K562 (cell line): ENCODE results near the gene ALDOC. TPM values are rescaled to one million over a fixed set of nuclear protein-coding genes. Genes with fewer than 3 reads are reported as not detected.

Experiments
- BCL6 ChIP-seq: fragments of 250-450 bp; sonication (Bioruptor Pico); IDR thresholded peaks from 2 replicates; pipeline ENCODE4 v1.4.0; 2020
- CGGBP1 ChIP-seq: fragments of 250-450 bp; sonication (Bioruptor Pico); IDR thresholded peaks from 2 replicates; pipeline ENCODE4 v1.9.0; 2021; ENCODE audit warnings: mild to moderate bottlenecking
- CTBP1 ChIP-seq: fragments of 450-650 bp; IDR thresholded peaks from 2 replicates; pipeline ENCODE4 v1.6.1; 2016; ENCODE audit warnings: borderline replicate concordance
- ETS1 ChIP-seq: conservative IDR thresholded peaks from 2 replicates; pipeline ENCODE4 v1.6.1; 2011; ENCODE audit warnings: low read depth, mild to moderate bottlenecking, low read length; ENCODE audit not compliant: control insufficient read depth
- FOXP1 ChIP-seq: sonication (generic); formaldehyde crosslinking; IDR thresholded peaks from 2 replicates; pipeline ENCODE4 v1.8.0; 2022; ENCODE audit warnings: mild to moderate bottlenecking, missing genetic modification reagents
- MCM3 ChIP-seq: fragments of 450-650 bp; IDR thresholded peaks from 2 replicates; pipeline ENCODE4 v1.6.1; 2016
- OTX1 ChIP-seq: fragments of 450-650 bp; formaldehyde crosslinking; IDR thresholded peaks from 2 replicates; pipeline ENCODE4 v1.4.0; 2022; ENCODE audit warnings: mild to moderate bottlenecking
- PATZ1 ChIP-seq: fragments of 250-450 bp; sonication (Bioruptor Pico); IDR thresholded peaks from 2 replicates; pipeline ENCODE4 v1.5.0; 2020; ENCODE audit warnings: mild to moderate bottlenecking, borderline replicate concordance
- SP2 ChIP-seq: IDR thresholded peaks from 2 replicates; pipeline ENCODE4 v1.6.1; 2011; ENCODE audit warnings: mild to moderate bottlenecking, low read depth, low read length, moderate library complexity; ENCODE audit not compliant: poor library complexity, severe bottlenecking; ENCODE audit errors: extremely low read depth
- SREBF1 ChIP-seq: fragments of 150-350 bp; IDR thresholded peaks from 2 replicates; pipeline ENCODE4 v1.6.1; 2014; ENCODE audit warnings: antibody characterized with exemption, low read depth, low read length, borderline replicate concordance
- ZNF124 ChIP-seq: sonication (generic); formaldehyde crosslinking; IDR thresholded peaks from 2 replicates; pipeline ENCODE4 v1.8.1; 2022; ENCODE audit warnings: missing genetic modification reagents
- ZNF586 ChIP-seq: fragments of 450-650 bp; formaldehyde crosslinking; conservative IDR thresholded peaks from 2 replicates; pipeline ENCODE4 v1.4.0; 2020; ENCODE audit warnings: mild to moderate bottlenecking, moderate library complexity
- ZNF766 ChIP-seq: fragments of 200-800 bp; sonication (Bioruptor generic); conservative IDR thresholded peaks from 2 replicates; pipeline ENCODE4 v1.6.1; 2016; ENCODE audit warnings: missing genetic modification characterization, missing compliant biosample characterization
- polyA plus RNA-seq, 8 experiments: library from polyadenylated mRNA; depleted of rRNA in 4 of 8; stranded (reverse) in 5 of 8; unstranded in 3 of 8; fragments of >200 nt; fragmentation: Nextera tagmentation in 2 of 8; fragmentation: Illumina TruSeq in 1 of 8; extraction: Ambion mirVana in 2 of 8; extraction: Trizol in 1 of 8; gene quantifications; 2 replicates each; pipeline versions ENCODE4 v1.2.1 to v1.2.3, GENCODE V29; 2011 to 2014; ENCODE audit warnings: inconsistent platforms in 1 of 8, missing spikeins in 1 of 8
- total RNA-seq, 7 experiments: library from RNA; depleted of rRNA in 6 of 7; stranded (reverse); fragments of >200 nt in 6 of 7; fragmentation: Illumina TruSeq in 2 of 7; extraction: Trizol in 2 of 7; gene quantifications; 2 replicates each; pipeline versions ENCODE4 v1.2.1 to v1.2.3, GENCODE V29; 2011 to 2021; ENCODE audit warnings: low replicate concordance in 1 of 7
- TF ChIP-seq, protein P1 (sequence below): sonication (generic); formaldehyde crosslinking; IDR thresholded peaks from 2 replicates; pipeline ENCODE4 v1.8.0; 2023; ENCODE audit warnings: mild to moderate bottlenecking, missing genetic modification reagents
- TF ChIP-seq, protein P2 (sequence below): fragments of 450-650 bp; IDR thresholded peaks from one replicate; pipeline ENCODE4 v1.6.1; 2018; ENCODE audit warnings: mild to moderate bottlenecking, moderate library complexity; ENCODE audit not compliant: partially characterized antibody
- TF ChIP-seq, protein P3 (sequence below): sonication (generic); formaldehyde crosslinking; IDR thresholded peaks from 2 replicates; pipeline ENCODE4 v1.8.0; 2022; ENCODE audit warnings: mild to moderate bottlenecking, missing genetic modification reagents, borderline replicate concordance

The ALDOC gene
- total and polyA plus RNA-seq, 9 of the 15 experiments (the other 6 are each of a cell fraction or from before 2014, with no cell fraction given), result 43.2 to 263 (median 99.2) TPM

DNA sequence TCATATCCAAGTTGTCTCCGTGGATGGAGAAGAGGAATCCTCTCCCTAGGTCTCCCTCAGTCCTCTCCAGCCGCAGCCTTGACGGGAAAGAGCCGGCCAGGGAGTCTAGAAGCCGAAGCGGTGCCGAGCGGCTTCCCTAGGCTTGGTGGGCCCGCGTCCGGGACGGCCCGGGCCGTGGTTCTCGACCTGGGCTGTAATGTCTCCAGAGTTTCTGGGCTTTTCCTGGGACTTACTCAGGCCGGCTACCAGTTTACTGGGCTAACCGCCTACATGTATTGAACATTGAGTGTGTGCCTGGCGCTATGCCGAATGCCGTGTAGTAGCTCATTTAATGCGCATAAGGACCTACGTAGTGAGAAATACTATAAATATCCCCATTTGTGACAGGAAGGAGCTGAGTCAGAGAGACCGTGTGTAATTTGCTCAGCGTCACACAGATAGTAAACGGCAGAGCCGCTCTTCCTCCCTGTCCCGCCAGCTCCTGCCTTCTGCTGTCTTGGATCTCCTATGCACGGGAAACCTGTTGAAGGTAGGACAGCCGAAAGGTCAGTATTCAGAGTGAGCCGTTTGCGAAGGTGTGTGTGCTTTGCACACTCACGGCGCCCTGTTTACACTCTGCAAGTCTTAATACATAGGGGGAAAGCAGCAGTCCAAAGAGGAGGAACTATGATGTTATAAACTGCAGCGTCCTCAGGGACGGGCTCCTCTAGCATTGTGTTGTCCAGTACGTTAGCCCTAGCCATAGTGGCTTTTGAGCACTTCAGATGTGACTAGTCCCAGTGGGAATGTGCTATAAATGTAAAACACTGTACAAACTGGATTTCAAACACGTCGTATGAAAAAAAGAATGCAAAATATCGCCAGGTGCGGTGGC is 22.9 kb upstream of the ALDOC start (continued):
- TF ChIP-seq PATZ1 (no peak), CTBP1 (no peak; the same call in 1 of the 2 replicates), ZNF766 (CRISPR knock-in tag) (no peak), ZNF586 (CRISPR knock-in tag) (no peak), ZNF124 (CRISPR knock-in tag) (no peak), FOXP1 (CRISPR knock-in tag) (no peak), OTX1 (no peak), MCM3 (no peak), SREBF1 (no peak), CGGBP1 (no peak), ETS1 (no peak), SP2 (no peak), BCL6 (CRISPR knock-in tag) (no peak)
- TF ChIP-seq, protein P1, sequence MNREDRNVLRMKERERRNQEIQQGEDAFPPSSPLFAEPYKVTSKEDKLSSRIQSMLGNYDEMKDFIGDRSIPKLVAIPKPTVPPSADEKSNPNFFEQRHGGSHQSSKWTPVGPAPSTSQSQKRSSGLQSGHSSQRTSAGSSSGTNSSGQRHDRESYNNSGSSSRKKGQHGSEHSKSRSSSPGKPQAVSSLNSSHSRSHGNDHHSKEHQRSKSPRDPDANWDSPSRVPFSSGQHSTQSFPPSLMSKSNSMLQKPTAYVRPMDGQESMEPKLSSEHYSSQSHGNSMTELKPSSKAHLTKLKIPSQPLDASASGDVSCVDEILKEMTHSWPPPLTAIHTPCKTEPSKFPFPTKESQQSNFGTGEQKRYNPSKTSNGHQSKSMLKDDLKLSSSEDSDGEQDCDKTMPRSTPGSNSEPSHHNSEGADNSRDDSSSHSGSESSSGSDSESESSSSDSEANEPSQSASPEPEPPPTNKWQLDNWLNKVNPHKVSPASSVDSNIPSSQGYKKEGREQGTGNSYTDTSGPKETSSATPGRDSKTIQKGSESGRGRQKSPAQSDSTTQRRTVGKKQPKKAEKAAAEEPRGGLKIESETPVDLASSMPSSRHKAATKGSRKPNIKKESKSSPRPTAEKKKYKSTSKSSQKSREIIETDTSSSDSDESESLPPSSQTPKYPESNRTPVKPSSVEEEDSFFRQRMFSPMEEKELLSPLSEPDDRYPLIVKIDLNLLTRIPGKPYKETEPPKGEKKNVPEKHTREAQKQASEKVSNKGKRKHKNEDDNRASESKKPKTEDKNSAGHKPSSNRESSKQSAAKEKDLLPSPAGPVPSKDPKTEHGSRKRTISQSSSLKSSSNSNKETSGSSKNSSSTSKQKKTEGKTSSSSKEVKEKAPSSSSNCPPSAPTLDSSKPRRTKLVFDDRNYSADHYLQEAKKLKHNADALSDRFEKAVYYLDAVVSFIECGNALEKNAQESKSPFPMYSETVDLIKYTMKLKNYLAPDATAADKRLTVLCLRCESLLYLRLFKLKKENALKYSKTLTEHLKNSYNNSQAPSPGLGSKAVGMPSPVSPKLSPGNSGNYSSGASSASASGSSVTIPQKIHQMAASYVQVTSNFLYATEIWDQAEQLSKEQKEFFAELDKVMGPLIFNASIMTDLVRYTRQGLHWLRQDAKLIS (CRISPR knock-in tag), result peak; percentile 87; the same call in 1 of the 2 replicates
- TF ChIP-seq, protein P2, sequence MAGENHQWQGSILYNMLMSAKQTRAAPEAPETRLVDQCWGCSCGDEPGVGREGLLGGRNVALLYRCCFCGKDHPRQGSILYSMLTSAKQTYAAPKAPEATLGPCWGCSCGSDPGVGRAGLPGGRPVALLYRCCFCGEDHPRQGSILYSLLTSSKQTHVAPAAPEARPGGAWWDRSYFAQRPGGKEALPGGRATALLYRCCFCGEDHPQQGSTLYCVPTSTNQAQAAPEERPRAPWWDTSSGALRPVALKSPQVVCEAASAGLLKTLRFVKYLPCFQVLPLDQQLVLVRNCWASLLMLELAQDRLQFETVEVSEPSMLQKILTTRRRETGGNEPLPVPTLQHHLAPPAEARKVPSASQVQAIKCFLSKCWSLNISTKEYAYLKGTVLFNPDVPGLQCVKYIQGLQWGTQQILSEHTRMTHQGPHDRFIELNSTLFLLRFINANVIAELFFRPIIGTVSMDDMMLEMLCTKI, result no peak
- TF ChIP-seq, protein P3, sequence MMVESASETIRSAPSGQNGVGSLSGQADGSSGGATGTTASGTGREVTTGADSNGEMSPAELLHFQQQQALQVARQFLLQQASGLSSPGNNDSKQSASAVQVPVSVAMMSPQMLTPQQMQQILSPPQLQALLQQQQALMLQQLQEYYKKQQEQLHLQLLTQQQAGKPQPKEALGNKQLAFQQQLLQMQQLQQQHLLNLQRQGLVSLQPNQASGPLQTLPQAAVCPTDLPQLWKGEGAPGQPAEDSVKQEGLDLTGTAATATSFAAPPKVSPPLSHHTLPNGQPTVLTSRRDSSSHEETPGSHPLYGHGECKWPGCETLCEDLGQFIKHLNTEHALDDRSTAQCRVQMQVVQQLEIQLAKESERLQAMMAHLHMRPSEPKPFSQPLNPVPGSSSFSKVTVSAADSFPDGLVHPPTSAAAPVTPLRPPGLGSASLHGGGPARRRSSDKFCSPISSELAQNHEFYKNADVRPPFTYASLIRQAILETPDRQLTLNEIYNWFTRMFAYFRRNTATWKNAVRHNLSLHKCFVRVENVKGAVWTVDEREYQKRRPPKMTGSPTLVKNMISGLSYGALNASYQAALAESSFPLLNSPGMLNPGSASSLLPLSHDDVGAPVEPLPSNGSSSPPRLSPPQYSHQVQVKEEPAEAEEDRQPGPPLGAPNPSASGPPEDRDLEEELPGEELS (CRISPR knock-in tag), result no peak
